ENCODE data around the gene NLRC3.
"Not testable (repeated sequence)": the region's sequence is repeated elsewhere in the genome, so short reads cannot be mapped to it uniquely, and the experiment has no call there.

The NLRC3 gene, protein sequence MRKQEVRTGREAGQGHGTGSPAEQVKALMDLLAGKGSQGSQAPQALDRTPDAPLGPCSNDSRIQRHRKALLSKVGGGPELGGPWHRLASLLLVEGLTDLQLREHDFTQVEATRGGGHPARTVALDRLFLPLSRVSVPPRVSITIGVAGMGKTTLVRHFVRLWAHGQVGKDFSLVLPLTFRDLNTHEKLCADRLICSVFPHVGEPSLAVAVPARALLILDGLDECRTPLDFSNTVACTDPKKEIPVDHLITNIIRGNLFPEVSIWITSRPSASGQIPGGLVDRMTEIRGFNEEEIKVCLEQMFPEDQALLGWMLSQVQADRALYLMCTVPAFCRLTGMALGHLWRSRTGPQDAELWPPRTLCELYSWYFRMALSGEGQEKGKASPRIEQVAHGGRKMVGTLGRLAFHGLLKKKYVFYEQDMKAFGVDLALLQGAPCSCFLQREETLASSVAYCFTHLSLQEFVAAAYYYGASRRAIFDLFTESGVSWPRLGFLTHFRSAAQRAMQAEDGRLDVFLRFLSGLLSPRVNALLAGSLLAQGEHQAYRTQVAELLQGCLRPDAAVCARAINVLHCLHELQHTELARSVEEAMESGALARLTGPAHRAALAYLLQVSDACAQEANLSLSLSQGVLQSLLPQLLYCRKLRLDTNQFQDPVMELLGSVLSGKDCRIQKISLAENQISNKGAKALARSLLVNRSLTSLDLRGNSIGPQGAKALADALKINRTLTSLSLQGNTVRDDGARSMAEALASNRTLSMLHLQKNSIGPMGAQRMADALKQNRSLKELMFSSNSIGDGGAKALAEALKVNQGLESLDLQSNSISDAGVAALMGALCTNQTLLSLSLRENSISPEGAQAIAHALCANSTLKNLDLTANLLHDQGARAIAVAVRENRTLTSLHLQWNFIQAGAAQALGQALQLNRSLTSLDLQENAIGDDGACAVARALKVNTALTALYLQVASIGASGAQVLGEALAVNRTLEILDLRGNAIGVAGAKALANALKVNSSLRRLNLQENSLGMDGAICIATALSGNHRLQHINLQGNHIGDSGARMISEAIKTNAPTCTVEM

DNA sequence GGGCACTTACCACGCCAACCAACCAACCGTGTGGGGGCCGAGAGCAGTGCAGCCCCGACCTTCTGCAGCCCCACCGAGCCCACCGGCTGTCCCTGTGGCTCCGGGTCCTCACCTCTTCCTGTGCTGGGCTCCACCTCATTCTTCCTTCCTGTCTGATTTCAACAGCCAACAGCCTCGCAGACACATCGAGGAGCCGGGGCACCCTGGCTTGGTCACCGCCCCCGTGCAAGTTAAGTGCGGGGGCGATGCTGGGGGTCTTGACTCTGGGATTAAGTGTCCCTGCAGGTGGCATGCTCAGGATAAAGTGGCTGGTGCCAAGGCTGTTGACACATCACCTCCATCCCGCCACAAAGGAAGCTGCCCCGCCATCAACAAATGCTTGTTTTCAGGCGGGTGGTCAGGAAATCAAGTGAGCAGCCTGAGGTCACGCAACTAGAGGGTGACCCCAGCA, at the start of gene NLRC3:
Gene NLRC3, minus strand, starts transcription at position 102 of the 451 bp plus-strand sequence. CDS start 12,367 bp downstream, outside the sequence.
- peak; percentile 56 for DNase-seq (ENCODE audit: low spot score)

DNA sequence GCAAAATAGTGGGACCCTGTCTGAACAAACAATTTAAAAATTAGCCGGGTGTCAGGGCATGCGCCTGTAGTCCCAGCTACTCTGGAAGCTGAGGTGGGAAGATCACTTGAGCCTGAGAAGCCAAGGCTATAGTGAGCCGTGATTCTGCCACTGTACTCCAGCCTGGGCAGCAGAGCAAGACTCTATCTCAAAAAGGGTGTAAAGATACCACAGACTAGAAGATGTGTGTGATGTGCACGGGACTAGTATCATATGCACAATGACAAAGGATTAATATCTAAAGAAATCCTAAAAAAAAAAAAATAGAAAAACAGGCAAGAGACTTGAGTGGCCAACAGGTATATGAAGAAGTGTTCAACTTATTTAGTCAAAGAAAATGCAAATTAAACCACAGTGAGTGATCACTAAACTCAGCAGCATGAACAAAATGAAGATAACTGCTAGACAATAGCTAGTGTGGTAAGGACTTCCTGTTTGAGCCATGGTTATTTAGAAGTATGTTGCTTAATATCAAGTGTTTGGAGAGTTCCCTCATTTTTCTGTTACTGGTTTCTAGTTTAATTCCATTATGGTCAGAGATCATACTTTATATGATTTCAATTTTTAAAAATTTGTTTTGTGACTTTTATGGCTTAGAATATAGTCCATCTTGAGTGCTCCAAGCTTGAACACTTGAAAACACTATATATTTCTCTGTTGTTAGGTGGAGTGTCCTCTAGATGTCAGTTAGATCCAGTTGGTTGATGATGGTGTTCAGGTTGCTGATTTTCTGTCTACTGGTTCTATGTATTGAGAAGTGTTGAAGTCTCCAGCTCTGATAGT, 48.9 kb upstream of the NLRC3 start:
- DNase-seq (ENCODE audit: low spot score), result peak; percentile 47

DNA sequence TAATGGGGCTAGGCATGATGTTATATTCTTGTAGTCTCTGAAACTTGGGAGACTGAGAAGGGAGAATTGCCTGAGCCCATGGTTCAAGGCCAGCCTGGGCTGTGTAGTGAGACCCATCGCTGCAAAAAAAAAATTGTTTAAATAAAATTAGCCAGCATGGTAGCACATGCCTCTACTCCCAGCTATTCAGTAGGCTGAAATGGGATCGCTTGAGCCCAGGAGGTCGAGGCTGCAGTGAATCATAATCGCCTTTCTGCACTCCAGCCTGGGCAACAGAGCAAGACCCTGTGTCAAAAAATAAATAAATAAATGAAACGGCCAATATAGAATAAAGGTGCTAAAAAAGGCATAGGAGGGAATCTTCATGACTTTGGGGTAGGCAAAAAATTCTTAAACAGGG, 48.1 kb upstream of the NLRC3 start:
- no peak for DNase-seq (ENCODE audit: low spot score)

DNA sequence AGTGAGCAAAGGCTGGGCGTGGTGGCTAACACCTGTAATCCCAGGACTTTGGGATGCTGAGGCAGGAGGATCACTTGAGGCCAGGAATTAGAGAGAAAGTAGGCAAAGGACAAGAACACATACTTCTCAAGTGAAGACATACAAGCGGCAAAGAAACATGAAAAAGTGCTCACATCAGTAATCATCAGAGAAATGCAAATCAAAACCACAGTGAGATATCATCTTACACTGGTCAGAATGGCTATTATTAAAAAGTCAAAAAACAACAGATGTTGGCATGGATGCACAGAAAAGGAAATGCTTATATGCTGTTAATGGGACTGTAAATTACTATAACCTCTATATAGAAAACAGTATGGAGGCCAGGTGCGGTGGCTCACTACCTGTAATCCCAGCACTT, 46.4 kb upstream of the NLRC3 start:
- no peak for DNase-seq (ENCODE audit: low spot score)

DNA sequence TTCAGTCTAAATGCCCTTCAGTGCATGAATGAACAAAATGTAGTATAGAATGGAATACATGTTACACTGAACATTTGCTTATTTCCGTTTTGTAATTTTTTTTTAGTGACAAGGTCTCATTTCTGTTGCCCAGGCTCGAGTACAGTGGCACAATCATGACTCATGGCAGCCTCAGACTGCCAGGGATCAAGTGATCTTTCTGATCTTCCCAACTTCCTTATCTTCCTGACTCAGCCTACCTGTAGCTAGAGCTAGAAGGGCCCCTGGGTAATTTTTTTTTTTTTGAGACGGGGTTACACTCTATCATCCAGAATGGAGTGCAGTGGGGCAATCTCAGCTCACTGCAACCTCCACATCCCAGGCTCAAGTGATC, 41.6 kb upstream of the NLRC3 start:
- DNase-seq (ENCODE audit: low spot score), result no peak

DNA sequence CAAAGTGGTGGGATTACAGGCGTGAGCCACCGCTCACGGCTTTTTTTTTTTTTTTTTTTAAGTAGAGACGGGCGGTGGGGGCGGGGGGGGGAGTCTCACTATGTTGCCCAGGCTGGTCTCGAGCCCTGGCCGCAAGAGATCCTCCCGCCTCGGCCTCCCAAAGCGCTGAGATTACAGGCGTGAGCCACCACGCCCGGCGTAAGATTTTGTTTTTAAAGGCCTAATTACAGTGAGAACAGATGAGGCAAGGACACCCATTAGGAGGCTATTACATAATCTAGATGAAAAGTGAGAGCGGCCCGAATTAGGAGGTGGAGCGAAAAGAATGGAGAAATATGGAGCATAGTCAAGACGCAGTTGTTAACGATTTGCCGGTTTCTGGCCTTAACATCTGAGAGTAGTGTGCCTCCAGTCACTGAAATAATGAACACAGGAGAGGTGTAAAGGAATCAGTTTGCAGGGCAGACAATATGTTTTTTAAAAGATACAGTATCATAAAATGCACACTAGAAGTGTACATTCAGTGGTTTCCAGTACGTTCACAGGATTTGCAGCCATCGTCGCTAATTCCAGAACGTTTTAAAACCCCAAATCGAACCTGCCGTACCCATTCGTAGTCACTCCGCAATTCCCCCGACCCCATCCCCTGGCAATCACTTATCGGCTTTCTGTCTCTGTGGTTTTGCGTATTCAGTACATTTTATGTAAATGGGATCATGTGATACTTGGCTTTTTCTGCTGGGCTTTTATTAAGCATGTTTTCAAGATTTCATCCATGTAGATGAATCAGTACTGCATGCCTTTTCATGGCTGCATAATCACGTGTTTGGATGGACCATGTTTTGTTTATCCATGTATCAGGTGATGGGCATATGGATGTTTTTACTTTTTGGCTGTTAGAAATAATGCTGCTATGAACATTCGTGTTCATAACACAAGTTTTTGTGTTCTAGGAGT, 35.6 kb upstream of the NLRC3 start:
- DNase-seq (ENCODE audit: low spot score), result no peak

DNA sequence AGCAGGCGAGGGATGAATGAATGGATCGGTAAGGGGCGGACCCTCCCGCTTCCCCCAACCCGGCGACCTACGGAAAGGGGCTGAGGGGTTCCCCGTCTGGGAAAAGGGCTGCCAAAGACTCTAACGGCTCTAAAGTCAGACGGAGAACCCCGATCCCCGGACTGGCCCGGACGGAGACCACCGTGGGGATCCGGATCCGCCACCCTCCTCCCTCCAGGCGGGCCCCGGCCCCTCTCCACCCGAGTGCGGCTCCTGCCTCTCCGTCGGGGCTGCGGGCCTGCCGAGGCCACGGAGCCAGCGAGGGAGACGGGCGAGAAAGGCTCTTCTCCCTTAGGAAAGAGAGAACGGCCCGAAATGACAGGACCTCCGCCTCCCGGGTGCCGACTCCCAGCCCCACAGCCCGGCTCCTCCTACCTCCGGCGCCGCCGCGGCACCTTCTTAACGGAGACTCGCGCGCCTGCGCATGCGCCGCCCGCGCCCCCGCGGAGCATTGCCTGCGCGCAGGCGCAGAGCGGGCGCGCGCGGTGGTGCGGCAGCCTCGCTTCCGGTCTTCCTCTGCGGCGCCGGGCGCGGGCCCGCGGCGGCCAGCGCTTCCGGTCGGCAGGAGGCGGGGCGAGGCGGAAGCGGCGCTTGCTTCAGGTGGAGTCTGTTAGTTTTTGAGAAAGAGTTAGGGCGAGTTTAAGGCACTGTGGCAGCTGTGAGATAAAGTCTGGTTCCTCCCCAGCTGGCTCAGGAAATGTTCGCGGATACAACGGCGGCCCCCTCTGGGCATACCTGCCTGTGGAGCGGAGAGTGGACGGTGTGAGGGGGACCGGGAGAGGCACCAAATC, 34.2 kb upstream of the NLRC3 start, which contains the start of gene SLX4:
Gene SLX4, minus strand, starts transcription at position 461 of the 830 bp plus-strand sequence. CDS start 2,642 bp downstream, outside the sequence.
- DNase-seq (ENCODE audit: low spot score), result peak; percentile 99

DNA sequence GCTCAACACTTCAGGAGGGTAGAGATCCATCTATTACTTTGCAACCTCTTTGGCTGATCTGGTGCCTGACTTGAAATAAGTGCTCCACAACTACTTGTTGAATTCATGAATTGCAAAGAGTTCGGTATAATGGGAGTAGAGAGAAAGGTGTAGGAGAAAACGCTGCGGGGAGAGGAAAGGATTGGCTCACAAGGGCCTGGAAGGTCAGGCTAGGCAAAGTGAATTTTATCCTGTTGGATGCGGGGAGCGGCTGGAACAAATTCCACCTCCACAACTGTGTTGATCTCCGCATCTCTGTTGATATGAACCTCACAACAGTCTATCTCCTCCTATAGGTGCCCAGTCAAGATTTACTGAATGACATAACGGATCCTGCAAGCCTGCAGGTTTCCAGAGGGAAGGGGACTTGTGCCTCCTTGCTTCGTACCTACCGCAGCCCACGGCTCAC, 33.5 kb upstream of the NLRC3 start:
- no peak for DNase-seq (ENCODE audit: low spot score)

DNA sequence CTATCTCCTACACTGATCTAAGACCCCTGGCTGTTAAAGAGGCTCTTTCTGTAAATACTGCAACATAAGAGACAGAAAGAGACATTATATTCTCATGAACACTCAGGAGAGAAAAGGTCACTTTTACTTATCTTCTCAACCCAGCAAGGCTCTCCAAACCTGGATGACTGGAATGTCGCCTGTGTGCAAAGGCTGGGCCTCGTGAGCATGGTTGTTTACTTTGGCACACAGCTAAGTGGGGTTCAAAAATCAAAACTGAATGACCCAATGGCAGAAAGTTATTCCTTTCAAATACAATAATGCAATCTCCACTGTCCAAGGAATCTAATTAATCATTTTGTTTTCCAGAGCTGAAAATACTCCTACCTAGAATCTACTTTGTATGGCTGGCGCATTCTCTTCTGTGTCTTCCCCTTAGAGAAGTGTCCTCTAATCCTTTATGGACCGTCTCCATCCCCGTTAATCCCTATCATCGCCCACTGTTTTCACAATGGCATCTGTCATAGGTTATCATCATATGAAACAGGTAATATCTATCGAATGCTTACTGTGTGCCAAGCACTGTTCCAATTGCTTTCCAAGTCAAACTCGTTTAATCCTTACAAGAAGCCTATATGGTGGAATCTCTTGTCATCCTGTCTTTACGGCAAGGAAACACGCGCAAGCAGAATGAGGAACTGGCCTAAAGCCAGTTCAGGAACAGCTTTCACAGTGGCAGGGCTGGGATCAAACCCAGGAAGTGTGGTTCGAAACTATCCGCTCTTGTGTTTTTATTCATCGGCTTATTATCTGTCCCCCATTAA, 32.9 kb upstream of the NLRC3 start:
- no peak for DNase-seq (ENCODE audit: low spot score)

DNA sequence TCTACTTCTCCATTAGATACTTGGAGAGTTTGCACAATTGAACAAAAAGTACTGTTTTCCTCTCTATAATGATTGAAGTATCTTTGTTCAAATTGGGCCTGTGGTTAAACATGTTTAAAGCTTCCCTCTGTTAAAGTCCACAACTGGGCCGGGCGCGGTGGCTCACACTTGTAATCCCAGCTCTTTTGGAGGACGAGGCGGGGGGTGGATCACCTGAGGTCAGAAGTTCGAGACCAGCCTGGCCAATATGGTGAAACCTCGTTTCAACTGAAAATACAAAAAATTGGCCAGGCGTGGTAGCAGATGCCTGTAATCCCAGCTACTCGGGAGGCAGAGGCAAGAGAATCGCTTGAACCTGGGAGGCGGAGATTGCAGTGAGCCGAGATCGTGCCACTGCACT, 31.8 kb upstream of the NLRC3 start:
- DNase-seq (ENCODE audit: low spot score), result not testable (repeated sequence)

DNA sequence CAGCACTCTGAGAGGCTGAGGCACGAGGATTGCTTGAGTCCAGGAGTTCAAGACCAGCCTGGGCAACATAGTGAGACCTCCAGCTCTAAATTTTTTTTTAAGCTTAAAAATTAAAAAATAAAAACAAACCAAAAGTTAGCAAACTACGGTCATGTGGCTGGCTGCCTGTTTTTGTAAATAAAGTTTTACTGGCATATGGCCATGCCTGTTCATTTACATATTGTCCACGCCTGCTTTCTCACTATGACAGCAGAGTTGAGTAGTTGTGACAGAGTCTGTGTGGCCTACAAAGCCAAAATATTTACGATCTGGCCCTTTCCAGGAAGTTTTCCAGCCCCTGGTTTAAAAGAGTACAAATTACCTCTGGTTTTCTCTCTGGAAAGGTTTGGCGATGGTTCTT, 30.9 kb upstream of the NLRC3 start:
- DNase-seq (ENCODE audit: low spot score), result no peak

DNA sequence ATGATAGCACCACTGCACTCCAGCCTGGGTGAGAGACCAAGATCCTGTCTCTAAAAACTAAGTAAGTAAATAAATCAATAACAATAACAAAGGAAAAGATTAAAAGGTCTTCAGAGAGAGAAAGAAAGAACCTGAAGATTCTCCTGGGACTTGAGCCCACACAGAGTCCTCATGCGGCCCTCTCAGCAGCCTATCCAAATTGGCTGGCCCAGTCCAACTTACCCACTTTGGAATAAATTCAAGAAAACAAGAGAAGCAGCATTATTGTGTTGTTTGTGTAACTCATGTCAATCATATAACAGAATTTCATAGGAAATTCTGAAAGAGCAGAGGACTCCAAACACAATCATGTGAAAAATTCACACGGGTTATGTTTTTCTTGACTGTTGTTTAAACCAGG, 30.4 kb upstream of the NLRC3 start:
- no peak for DNase-seq (ENCODE audit: low spot score)

DNA sequence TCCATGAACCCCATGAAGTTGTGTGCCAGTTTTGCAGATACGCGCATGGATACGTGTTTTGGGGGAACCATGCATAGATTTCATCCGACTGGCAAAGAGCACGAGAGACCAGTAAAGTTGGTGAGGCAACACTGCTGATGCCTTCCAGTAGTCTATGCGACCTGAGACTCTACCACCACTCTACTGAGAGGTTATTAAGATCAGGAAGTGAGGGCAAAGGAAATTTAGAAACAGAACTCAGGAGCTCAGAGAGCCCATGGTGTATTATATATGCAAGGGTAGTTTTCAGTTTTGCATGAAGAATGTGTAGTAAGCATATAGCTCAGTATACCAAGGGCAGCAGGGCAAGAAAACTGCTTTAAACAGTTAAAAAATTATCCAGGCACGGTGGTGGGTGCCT, 30.0 kb upstream of the NLRC3 start:
- DNase-seq (ENCODE audit: low spot score), result peak; percentile 69

DNA sequence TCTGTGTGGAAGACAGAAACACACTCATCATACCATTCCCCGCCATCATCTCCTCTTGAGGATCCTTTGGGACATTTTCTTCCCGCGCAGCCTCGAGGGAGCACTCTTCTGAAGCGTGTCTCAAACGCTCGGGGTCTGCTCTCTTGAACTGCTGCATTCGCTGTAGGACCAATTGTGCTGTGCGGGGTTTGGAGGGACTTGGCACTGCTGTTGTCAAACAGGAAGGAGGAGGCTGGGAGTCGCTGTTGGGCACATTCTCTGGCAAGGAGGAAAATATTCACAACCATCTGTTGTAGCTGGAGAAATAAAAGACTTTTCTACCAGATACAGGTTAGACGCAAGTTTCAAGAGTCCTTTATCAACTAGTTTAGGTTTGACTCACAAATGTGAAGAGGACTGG, 29.2 kb upstream of the NLRC3 start:
- DNase-seq (ENCODE audit: low spot score), result no peak

DNA sequence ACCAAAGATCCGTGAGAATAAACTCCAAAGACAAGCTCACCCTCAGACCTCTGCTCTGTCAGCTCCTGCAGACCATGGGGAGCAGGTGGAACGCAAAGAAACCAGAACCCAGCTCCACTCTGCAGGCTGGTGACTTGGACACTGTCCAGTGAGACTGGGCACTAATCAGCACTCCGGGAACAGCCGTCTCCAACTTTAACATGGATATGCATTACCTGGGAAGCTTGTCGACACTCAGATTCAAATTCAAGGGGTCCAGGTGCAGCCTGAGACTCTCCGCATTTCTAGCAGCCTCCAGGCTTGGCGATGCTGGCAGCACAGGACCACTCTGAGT, 25.1 kb upstream of the NLRC3 start:
- DNase-seq (ENCODE audit: low spot score), result no peak

DNA sequence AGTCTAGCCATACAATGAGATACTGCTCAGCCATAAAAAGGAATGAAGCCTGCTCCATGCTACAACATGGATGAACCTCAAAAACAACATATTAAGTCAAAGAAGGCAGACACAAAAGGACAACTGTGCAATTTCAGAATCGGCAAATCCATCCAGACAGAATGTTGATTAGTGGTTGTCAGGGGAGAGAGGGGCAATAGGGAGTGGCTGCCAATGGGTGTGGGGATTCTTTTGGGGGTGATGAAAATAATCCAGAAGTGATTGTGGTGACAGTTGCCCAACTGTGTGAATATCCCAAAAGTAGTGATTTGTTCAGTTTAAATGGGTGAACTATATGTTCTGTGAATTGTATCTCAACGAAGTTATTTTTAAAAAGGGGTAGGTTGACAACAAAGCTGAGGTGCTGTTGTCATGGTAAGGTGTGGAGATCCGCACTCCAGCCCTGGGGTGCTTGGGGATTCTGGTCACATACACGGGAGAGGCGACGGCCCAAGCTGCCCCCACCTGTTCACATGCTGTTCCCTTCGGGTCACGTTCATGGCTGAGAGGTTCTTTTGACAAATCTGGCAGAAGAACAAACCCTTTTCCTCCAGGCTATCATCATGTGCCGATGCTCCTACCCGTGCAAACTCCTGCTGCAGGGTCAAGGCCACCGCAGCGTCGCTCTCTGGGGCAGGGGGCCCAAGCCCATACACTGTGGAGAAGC, 24.6 kb upstream of the NLRC3 start:
- no peak for DNase-seq (ENCODE audit: low spot score)

DNA sequence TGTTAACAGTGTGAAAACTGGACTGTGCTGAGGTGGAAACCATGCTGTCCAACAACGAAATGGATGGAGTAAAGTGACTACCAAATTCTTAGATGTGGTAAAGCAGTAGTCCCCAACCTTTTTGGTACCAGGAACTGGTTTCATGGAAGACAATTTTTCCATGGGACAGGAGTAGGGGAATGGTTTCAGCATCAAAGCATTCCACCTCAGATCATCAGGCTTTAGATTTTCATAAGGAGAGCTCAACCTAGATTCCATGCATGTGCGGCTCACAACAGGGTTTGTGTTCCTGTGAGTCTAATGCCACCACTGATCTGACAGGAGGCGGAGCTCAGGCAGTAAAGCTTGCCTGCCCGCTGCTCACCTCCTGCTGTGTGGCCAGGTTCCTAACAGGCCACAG, 22.7 kb upstream of the NLRC3 start:
- no peak for DNase-seq (ENCODE audit: low spot score)

DNA sequence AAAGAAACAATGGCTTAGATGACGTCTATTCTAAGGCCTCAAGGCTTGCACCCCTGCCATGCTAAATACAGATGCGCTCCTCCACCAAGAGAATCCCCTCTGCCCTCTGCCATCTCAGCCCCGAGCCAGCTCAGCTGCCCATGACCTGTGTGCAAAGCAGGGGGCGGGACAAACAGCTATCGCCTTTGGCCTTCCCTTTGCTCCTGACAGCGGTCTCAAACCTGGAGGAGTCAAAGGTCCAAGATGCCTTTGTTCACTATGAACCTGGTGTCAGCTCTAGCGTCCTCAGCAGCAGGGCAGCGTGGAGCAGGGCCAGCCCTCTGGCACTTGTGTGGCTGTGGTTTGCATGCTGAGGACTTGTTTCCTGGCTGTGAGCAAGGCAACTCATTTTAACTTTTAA, 21.9 kb upstream of the NLRC3 start:
- no peak for DNase-seq (ENCODE audit: low spot score)

Data from germinal center (tissue), 1 donor.